Epithelial cell of esophagus (primary cell): ENCODE data around the gene METTL27.

Source experiments
- DNase-seq: peaks from one replicate; pipeline ENCODE4 v3.0.0; 2010; ENCODE audit warnings: low read depth
- H3K4me3 ChIP-seq: 2 replicates; pipeline ENCODE4 v1.5.1; 2011; ENCODE audit warnings: mild to moderate bottlenecking, low read length, control low read depth
- CTCF ChIP-seq: IDR thresholded peaks from 2 replicates; pipeline ENCODE4 v1.5.1; 2011; ENCODE audit warnings: low read depth, mild to moderate bottlenecking, low read length, control low read depth, inconsistent platforms; ENCODE audit not compliant: insufficient read depth; ENCODE audit errors: missing control alignments

METTL27 gene

GRCh38 chr7:73828972-73829371, 13.3 kb downstream of the METTL27 start:
- no peak overlapping the region for H3K4me3 ChIP-seq
- TF ChIP-seq CTCF, result no peak
- DNase-seq, result no peak

- no peak for TF ChIP-seq CTCF
- DNase-seq, result peak; percentile 80
- H3K4me3 ChIP-seq, result no peak overlapping the region
Observed at GRCh38 chr7:73828107-73828803, 14.1 kb downstream of the METTL27 start.

- peak; percentile 46 for DNase-seq
- no peak overlapping the region for H3K4me3 ChIP-seq
- no peak for TF ChIP-seq CTCF
Observed at GRCh38 chr7:73827567-73828106, 14.7 kb downstream of the METTL27 start.

GRCh38 chr7:73824986-73825385, 17.3 kb downstream of the METTL27 start:
- no peak for DNase-seq
- H3K4me3 ChIP-seq, result no peak overlapping the region
- no peak for TF ChIP-seq CTCF

- TF ChIP-seq CTCF, result no peak
- no peak overlapping the region for H3K4me3 ChIP-seq
- DNase-seq, result no peak
Observed at GRCh38 chr7:73823873-73824592, 18.3 kb downstream of the METTL27 start.

GRCh38 chr7:73823257-73823656, 19.1 kb downstream of the METTL27 start:
- no peak for DNase-seq
- TF ChIP-seq CTCF, result no peak
- no peak overlapping the region for H3K4me3 ChIP-seq
